GM19240 (cell line): ENCODE data around the gene CALHM5.

Experiments used
- DNase-seq: peaks from one replicate; pipeline ENCODE4 v3.0.0; 2011; ENCODE audit warnings: low spot score; ENCODE audit not compliant: insufficient read length

Gene CALHM5

DNA sequence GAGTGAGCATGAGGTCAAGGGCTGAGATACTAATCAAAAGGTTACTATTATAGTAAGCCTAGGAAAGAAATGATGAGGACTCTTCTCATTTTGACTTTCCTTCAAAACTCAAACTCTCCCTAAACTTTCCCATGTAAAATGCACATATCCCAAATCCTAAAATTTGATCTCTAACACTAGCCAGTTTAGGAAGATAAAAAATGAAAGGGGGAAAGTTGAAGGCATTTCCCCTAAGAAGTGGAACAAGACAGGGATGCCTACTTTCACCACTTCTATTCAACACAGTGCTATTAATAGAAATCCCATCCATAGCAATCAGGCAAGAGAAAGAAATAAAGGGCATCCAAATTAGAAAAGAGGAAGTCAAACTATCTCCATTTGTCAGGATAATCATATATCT, 2.9 kb upstream of the CALHM5 start:
- DNase-seq = no peak

DNA sequence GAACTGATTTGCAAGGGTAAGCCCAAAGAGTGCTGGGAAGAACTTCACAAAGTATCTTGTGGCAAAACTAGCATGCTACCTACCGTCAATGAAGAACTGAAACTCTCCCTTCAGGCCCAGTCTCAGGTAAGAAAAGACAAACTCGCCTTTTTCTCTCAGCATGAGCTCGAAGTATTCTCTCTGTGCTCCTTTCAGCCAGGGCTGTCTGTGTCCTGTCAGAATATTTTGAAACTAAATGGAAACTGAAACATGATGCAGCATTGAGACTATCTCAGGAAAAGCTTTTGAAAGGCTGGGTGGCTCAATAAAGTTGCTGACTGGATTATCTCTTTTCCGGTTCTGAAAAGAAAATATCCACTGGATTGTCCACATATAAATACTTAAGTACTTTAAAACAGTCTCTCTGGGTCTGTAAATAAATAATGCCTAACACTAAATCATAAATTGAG, 696 bp downstream of the CALHM5 start:
- peak; percentile 11 for DNase-seq

DNA sequence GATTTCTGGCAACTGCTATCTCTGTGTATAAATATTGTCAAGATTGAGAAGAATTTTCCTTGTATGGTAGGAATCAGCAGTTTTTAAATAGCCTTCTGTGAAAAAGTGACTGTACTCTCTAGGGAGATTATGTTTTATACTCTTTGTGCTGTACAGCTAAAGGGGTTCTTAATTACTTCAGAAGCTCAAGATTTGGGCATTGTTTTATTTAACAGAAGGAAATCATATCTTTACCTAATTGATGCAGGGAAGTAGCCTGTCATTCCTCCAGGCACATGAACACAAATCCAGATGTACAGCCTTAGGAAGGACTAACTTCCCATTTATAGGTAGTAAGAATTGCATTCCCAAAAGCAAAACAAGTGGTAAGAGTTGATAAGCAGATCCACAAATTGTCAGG, 1.3 kb downstream of the CALHM5 start:
- no peak for DNase-seq

DNA sequence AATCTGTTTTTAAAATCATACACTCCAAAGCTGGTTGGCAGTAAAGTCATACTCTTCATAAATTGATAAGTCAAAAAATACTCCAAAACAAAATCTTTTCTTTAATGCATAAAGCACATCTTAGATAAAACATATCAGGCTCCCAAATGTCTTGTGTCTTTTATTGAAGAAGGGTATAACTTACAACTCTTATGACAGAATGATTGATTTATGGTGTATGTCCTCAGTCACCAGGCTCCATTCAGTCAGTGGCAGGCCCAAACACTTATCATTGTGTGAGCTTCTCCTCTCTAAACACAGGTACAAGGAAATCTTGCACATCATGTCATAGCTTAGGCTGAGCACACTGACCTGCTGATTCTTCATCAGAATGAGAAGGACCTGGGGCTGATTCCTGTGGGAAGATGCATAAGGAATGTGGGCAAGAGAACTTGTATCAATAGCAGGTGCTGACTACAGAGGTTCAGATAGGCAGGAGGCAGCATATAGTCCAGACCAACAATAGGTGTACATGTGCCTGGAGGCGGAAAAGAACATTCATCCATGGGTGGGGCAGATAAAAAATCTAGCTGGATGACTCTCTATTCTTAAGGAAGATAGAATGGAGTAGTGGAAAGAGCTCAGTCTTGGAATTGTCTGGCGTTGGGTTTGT, 1.9 kb downstream of the CALHM5 start:
- DNase-seq = no peak

DNA sequence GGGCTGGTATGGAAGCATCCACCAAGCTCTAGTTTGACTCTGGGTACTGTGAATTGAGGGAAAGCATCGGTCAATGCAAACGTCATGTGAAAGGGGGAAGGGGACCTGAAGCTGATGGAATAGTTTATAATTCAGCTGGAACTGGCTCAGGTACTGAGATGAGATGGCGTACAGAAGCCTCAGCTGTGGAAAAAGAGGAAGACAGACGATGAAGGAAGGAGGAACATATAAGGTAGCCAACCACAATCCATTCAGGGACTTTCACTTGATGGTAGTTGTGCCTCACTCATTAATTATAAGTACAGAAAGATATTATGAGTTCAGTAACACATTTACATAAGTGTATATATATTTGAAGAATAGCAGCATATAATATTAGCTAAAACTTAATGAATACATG, 2.7 kb downstream of the CALHM5 start:
- DNase-seq = no peak

DNA sequence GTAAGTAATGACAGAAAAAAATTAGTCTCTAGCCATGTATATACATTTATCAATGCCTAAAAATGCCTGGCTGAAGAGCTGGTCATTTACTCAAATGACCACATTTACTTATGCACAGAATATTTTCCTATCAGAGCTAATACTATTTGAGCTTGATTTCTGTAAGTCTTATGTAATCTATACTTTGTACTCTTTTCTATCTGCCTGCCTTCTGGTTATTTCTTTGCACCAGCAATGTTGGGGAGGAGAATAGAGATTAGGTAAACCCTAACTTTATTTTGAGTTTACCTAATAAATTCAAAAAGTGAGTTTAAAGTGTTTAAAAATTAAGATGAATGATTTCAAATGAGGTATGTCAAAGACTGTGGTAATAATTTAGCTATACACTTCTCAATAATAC, 3.7 kb downstream of the CALHM5 start:
- DNase-seq = no peak

DNA sequence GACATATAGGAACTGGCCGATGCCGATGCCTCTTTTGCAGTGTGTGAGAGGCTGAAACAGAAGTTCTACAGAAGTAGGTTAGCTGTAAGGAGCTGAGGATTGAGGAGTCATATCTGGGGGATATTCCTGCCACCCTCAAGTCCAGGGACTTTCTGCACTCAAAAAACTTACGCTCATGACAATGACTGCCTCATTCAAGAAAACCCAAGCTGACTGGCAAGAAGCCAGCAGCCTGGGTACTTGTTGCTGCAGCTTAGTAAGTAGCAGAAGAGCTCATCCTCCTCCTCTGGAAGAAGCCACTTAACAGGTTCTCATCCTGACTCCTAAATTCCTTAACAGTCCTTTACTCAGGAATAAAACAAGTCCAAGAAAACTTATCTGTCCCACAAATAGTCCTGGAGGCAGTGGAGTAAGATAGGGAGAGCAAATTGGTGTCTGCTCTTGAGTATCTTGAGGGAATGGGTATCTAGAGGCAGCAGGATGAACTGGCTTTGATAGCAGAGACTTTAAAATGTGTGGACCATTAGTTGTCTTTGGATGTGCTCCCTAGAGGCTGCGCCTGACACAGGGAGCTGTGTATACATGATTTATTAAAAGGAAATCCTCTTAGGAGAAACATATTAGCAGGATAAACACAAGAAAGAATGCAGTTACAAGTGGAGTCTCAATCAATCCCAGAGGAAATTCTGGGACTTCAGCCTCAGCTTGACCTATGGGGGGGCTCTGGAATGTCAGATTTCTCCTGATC, 7.4 kb downstream of the CALHM5 start:
- no peak for DNase-seq

DNA sequence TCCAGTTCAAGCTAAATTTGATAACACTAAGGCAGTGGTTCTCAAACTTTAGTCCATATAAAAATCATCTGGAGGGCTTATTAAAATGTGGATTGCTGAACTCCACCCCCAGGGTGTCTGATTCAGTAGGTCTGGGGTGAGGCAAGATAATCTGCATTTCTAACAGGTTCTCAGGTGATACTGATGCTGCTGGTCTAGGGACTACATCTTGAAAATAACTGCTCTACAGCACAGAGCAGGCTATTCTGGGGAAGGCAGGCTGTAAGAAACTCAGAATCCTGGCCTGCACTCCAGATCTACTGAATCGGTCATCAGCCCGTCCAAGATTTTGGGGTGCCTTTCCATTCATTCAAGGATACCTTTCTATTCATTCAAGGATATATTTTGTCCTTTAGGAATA, 11.5 kb downstream of the CALHM5 start:
- DNase-seq = no peak

DNA sequence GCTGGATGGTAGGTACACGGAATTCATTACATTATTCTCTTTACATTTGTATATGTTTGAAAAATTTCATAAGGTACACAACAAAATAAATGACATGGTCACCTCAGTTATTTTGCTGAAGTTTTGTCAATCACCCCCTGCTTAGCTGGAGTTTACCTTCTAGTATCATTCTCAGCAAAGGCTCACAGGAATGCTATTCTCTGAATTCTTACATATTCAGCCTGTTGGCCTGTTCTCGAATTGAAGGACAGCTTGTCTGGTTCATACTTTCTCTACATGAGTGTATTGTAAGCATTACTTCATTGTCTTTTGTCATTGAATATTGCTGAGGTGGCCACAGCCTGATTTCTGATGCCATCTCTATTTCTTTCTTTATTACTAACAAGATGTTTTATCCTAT, 12.8 kb downstream of the CALHM5 start:
- DNase-seq = no peak

DNA sequence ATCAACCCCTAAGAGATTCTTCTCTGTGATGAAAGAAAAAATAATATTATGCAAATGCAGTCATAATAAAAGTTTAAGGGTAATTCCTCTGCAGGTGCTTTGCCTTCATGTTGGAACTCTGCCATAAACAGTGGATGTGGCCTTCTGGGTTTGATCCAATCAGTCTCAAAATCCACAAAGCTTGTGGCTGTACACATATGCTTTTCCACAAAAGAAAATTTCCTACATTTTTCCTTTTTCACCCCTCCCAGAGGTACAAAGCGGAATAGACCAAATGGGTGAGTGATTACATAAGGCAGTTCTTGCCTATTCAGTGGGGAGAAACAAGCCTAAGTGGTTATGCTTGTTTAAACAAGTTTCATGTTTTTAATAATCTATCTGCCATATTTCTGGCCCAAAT, 16.7 kb downstream of the CALHM5 start:
- no peak for DNase-seq

DNA sequence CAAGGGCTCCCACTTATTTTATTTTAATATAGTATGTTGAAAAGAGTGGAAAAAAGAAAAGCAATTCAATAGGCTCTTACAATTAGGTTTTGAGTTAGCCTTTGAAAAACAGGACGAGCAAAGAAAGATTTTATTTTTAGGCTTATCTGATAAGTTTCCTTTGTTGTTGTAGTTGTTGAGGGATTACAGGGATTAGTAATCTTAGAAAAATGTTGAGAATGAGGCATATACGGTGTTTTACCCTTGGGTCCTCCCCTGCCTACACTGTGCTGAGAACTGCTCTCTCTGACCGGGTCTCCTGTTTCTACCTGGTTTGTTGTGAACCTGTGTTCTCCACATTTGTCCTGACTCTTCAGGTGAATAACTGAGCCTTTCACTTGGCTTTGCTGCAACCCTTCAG, 17.3 kb downstream of the CALHM5 start:
- no peak for DNase-seq

DNA sequence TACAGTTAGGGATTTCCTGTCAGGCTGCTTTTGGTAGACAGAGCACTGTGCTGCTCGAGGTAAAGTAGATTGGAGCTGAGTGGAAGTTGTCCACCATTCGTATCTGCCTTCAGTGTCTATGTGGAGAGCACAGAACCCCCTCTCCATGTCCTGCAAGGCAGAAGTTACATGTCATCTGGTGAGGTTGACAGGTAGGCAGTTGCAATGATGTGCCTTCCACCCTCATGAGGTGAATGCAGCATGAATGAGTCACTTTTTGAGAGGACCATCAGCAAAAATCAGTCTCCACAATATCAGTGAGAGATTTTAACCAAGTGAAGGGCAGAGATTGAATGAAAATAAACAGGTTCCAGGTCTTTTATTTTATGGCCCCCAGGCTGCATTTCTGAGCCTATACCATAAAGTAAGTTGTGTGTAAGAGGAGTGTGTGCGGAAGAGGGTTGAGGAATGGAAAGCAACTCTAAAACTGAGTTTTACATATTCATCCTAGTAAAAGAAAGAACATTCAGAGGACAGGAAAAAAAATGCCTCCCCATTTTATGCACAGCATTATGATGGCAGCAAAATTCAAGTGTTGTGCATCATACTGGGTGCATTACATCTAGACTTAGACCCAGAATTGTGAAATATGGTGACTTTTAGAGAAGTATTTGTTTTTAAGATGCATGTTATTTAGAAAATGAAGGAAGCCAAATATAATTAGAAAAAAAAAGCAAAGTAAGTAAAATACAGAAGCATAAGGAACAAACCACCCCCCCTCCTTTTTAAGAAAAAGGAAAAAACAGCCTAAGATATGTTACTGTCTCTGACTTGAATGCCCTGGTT, 18.2 kb downstream of the CALHM5 start:
- DNase-seq = no peak

DNA sequence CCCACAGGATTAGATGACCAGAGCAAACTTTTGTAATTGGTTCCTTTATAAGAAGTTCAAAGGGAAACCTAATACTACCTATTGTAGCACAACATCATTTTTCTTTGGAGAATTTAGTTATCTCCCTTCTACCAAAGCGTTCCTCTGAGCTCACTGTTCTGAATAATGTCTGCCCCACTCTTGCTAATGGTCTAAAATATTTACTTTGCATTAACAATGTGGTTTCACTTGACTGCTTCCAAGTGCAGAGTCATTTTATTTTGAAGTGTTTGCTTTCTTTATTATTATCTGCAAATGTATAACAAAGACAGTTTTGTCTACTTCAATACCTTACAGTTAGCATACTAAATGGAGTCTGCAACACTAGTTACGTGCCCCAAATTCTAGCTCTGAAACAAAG, 19.0 kb downstream of the CALHM5 start:
- no peak for DNase-seq

DNA sequence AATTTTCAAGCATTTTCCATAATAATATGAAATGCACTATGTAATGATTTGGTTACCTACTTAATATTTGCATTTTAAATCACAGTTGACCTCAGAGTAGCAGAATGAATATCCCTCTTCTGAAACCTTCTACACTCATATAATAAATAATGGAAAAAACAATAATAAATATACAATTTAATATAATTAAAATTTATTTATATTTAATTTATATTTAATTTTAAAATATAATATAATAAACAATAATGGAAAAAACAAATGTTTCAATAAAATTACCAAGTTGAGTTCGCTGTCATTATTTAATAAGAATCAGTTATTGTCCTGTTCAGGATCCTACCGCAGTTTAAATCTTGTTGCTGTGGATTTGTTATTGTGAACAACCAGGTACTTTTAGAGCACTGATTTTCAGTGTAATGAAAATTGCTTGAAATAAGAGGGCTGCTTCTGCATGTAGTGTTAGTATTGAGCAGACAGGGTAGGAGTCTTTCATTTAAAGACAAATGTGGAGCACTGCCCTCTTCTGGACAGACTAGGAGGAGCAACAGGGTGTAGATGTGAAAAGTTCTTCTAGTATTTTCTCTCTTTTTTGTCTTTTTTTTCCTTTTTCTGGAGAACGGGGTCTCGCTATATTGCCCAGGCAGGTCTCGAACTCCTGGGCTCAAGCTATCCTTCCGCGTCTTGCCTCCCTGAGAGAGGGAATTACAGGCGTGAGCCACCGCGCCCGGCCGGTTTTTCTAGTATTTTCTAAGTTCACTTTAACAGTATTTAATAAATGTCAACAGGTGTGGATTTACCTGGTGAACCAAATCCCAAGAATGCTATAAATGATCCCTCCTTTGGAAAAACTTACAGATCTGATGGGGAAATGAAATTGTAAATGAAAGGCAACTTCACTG, 20.5 kb downstream of the CALHM5 start:
- peak; percentile 10 for DNase-seq

DNA sequence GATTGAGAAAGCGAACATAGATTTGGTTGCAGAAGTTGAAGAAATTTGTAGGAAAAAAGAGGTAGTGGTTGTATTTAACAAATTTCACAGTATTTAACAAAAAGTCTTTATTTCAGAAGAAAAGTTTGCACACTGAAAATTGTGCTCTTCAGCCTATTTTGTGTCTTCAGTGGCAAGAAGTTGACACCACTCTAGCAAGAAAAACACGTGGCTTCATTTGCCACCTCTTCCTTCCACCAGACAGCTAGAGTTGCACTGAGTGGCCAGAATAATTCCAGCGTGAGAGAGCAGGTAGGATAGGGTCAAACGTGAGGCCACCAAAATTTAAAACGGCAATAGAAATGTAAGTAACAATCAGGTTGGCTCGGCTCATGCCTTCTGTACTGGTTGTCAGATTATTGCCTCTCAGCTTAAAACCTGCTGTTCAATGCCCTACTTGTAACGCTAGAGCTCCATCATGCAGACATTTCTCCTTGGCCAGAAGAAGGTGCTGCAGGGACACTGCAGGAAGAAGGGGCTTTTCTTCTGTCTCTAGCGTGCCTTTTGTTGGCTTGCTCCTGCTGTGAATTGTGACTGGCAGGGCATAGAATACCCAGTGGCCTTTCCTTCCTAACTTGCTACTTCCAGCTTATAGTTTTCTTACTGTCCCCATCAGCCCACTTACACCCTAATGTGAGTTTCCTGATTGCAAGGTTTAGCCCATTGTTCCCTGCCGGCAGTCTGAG, 22.0 kb downstream of the CALHM5 start:
- no peak for DNase-seq

DNA sequence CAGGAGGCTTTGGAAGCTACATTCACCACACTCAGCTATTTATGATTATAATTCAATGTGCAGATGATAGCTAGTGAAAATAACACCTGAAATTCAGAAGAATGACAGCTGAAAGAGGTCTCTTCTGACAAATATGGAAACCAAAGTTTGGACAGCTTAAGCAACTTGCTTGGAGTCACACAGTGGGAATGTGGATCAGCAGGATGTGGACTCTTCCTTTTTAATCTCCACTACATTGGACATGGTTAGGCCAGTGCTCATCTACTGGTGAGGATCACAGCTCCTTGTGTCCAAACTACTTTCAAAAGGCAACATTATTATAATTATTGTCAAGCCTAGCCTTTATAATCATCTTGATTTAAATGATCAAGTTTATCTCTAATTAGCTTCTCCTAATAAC, 23.7 kb downstream of the CALHM5 start:
- no peak for DNase-seq

DNA sequence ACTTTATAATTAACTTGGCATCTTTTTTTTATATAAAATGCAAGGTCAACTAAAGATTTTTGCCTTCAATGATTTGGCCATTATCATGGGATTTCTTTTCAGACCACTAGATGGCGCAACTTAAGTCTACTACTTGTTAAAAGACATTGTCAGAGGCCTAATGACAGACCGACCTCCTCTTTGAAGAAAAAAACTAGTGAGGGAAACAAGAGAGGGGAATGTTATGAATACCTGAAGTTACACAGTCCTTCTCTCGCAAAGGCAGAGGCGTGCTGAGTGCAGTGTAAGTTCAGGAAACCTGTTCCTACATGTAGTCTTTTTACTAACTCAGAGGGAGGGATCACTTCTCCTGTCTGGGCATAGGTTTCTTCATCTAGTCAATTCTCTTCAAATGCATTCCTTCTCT, 24.8 kb downstream of the CALHM5 start:
- no peak for DNase-seq

DNA sequence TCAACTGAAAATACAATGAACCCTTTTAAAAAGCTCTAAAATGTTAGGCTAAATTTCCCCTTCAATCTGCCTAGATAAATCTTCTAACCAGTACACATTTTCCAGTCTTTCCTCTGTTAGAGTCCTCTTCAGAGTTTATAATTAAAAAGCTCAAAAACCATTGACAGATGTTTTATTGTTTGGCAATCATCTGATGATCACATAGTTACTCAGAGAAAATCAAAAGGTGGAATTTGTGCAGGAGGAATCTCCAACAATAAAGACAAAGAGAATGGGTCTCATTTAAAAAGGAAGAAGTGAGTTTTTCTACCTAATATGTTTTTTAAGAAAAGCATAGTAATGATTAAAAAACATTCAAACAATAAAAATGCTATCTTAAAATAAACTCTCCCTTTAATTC, 31.0 kb downstream of the CALHM5 start:
- no peak for DNase-seq

DNA sequence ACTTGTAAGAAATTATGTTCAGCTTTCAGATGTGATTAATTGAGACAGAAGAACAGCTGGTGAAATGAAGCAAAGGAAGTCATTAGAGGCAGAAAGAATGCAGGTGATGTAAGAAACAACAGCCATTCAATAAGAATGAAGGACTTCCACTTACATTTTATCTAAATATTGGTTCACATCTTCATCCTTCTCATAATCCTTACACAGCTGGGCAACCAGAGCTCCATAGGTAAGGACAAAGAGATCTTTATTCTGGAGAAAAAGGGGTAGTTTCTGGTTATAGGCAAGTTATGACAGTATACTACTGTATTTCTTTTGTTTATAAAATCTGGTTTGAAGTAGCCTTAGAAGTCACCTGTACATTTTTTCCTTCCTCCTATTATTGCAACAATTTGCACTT, 31.7 kb downstream of the CALHM5 start:
- DNase-seq = no peak

DNA sequence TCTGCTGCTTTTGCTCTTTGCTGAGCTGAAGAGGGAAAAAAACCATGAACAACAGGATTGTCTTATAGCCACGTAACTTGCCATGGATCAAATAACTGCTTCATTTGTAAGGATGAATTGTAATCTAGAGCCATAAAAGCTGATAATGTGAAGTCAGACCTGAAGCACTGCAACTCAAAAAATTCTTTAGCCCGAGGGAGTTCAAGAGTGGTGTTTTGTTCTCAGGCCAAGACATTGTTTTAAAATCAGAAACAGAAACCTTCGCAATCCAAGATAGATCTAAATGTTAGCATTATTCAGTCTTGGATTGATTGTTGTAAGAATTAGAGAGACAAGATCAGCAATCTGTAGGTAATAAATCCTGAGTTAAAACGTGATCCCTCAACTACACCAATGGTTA, 34.2 kb downstream of the CALHM5 start, which contains the start of gene TRAPPC3L:
Gene TRAPPC3L (minus strand): TSS at position 34 of the 400 bp plus-strand sequence. CDS start 170 bp downstream, outside the sequence.
- no peak for DNase-seq

DNA sequence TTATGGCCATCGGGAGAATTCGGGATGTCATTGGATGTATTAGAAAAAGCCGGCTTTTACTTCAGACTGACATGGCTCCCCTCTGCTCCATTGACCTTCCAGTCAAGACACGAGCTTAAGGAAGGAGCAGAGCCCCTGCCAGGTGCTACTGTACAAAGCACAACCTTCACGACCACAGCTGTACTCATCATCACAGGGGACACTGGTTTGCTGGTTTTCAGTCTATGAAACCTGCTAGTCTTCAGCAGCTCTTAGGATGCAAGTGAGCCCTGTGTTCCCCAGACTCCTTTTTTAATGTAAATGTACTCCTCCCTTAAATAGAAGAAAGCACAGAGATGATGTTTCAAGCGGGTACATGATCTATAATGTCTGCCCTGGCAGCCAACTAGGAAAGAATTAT, 35.9 kb downstream of the CALHM5 start:
- DNase-seq = no peak
